DOHH2 (cell line): ENCODE data around the gene CYB5D1.

ENCODE experiments used
- H3F3A ChIP-seq: fragments of 200-600 bp; sonication (generic), shearing (Covaris generic); 2 replicates; pipeline ENCODE4 v1.6.0; 2016; ENCODE audit warnings: antibody characterized with exemption, mild to moderate bottlenecking; ENCODE audit not compliant: control insufficient read depth, insufficient read depth
- H3K27ac ChIP-seq: fragments of 200-600 bp; sonication (generic); 2 replicates; pipeline ENCODE4 v1.5.1; 2014; ENCODE audit warnings: low read depth, mild to moderate bottlenecking, low read length, moderate library complexity
- H3K27me3 ChIP-seq: fragments of 200-600 bp; sonication (generic); 2 replicates; pipeline ENCODE4 v1.6.1; 2014; ENCODE audit warnings: mild to moderate bottlenecking, low read length, mixed read lengths; ENCODE audit not compliant: control insufficient read depth
- H3K36me3 ChIP-seq: fragments of 200-600 bp; sonication (generic); 2 replicates; pipeline ENCODE4 v1.6.1; 2014; ENCODE audit warnings: mild to moderate bottlenecking, low read length, moderate library complexity, mixed read lengths; ENCODE audit not compliant: control insufficient read depth
- H3K4me1 ChIP-seq: fragments of 200-600 bp; sonication (generic); 2 replicates; pipeline ENCODE4 v1.6.1; 2014; ENCODE audit warnings: mild to moderate bottlenecking, low read length, mixed read lengths; ENCODE audit not compliant: control insufficient read depth
- H3K4me2 ChIP-seq: fragments of 200-600 bp; sonication (generic); 2 replicates; pipeline ENCODE4 v1.6.0; 2014; ENCODE audit warnings: mild to moderate bottlenecking, low read length, moderate library complexity
- H3K4me3 ChIP-seq: fragments of 200-600 bp; sonication (generic); 2 replicates; pipeline ENCODE4 v1.5.1; 2014; ENCODE audit warnings: mild to moderate bottlenecking, low read length, mixed read lengths
- H3K79me2 ChIP-seq: fragments of 200-600 bp; sonication (generic); 2 replicates; pipeline ENCODE4 v1.6.1; 2014; ENCODE audit warnings: mild to moderate bottlenecking, low read length, mixed read lengths; ENCODE audit not compliant: control insufficient read depth
- H3K9me2 ChIP-seq: fragments of 200-600 bp; sonication (generic); replicated peaks from 2 replicates; pipeline ENCODE4 v1.6.1; 2014; ENCODE audit warnings: mild to moderate bottlenecking, low read length, mixed read lengths; ENCODE audit not compliant: control insufficient read depth
- H3K9me3 ChIP-seq: fragments of 200-600 bp; sonication (generic); 2 replicates; pipeline ENCODE4 v1.6.1; 2014; ENCODE audit warnings: antibody characterized with exemption, low read length, mixed read lengths; ENCODE audit not compliant: control insufficient read depth, insufficient read depth
- H4K20me1 ChIP-seq: fragments of 200-600 bp; sonication (generic); 2 replicates; pipeline ENCODE4 v1.6.0; 2014; ENCODE audit warnings: low read depth, mild to moderate bottlenecking, antibody characterized with exemption, low read length, moderate library complexity; ENCODE audit not compliant: control insufficient read depth, insufficient read depth
- CTCF ChIP-seq: fragments of 200-600 bp; sonication (generic); IDR thresholded peaks from one replicate; pipeline ENCODE4 v1.5.1; 2014; ENCODE audit warnings: antibody characterized with exemption, mild to moderate bottlenecking, low read depth, low read length; ENCODE audit not compliant: poor library complexity, severe bottlenecking
- EZH2phosphoT487 ChIP-seq: fragments of 200-600 bp; sonication (generic); IDR thresholded peaks from 2 replicates; pipeline ENCODE4 v1.6.1; 2017; ENCODE audit warnings: borderline replicate concordance, mild to moderate bottlenecking, antibody characterized with exemption, low read length, moderate library complexity, mixed read lengths

Gene CYB5D1

GRCh38 chr17:7887482-7888183, 29.8 kb downstream of the CYB5D1 start:
- no peaks in the 10 kb centered on the region for H3K27me3 ChIP-seq
- no peak for TF ChIP-seq CTCF
- no peak for TF ChIP-seq EZH2phosphoT487
- peaks cover 26% of the 10 kb centered on the region for H3F3A ChIP-seq
- H3K36me3 ChIP-seq = peaks cover 63% of the 10 kb centered on the region
- H3K4me3 ChIP-seq = peak overlapping the region; percentile 95
- H3K79me2 ChIP-seq = peaks cover 73% of the 10 kb centered on the region
- no peaks in the 10 kb centered on the region for H3K9me2 ChIP-seq
- H3K4me1 ChIP-seq = peaks cover 35% of the 10 kb centered on the region
- peak overlapping the region; percentile 96 for H3K27ac ChIP-seq
- peak overlapping the region; percentile 99 for H3K4me2 ChIP-seq
- no peaks in the 10 kb centered on the region for H3K9me3 ChIP-seq
- no peaks in the 10 kb centered on the region for H4K20me1 ChIP-seq

- H4K20me1 ChIP-seq = no peaks in the 10 kb centered on the region
- peaks cover 28% of the 10 kb centered on the region for H3K4me1 ChIP-seq
- H3F3A ChIP-seq = peaks cover 19% of the 10 kb centered on the region
- H3K9me2 ChIP-seq = no peaks in the 10 kb centered on the region
- peak within 1 kb of the TSS; percentile 96 for H3K27ac ChIP-seq
- H3K27me3 ChIP-seq = no peaks in the 10 kb centered on the region
- TF ChIP-seq CTCF (no peak), EZH2phosphoT487 (no peak)
- peak within 1 kb of the TSS; percentile 99 for H3K4me2 ChIP-seq
- no peaks in the 10 kb centered on the region for H3K9me3 ChIP-seq
- peak within 1 kb of the TSS; percentile 95 for H3K4me3 ChIP-seq
- H3K36me3 ChIP-seq = peaks cover 61% of the 10 kb centered on the region
- H3K79me2 ChIP-seq = peaks cover 66% of the 10 kb centered on the region
Measured at GRCh38 chr17:7888184-7888920, 30.5 kb downstream of the CYB5D1 start, which contains the start of gene CHD3. CHD3 (plus strand) TSS chr17:7888789; CDS start chr17:7889001, 212 bp downstream.

GRCh38 chr17:7889166-7889955, 31.6 kb downstream of the CYB5D1 start:
- no peaks in the 10 kb centered on the region for H3K9me3 ChIP-seq
- H3K79me2 ChIP-seq = peaks cover 57% of the 10 kb centered on the region
- H3K9me2 ChIP-seq = no peaks in the 10 kb centered on the region
- H3K36me3 ChIP-seq = peaks cover 70% of the 10 kb centered on the region
- H3K4me1 ChIP-seq = peaks cover 20% of the 10 kb centered on the region
- no peak for TF ChIP-seq EZH2phosphoT487
- TF ChIP-seq CTCF = no peak
- H3K4me3 ChIP-seq = no peak overlapping the region
- no peaks in the 10 kb centered on the region for H3K27me3 ChIP-seq
- H4K20me1 ChIP-seq = no peaks in the 10 kb centered on the region
- H3K27ac ChIP-seq = no peak overlapping the region
- H3K4me2 ChIP-seq = no peak overlapping the region
- peaks cover 12% of the 10 kb centered on the region for H3F3A ChIP-seq
